Measurements from ENCODE around the gene SORD.
"Not testable (repeated sequence)": the region's sequence is repeated elsewhere in the genome, so short reads cannot be mapped to it uniquely, and the experiment has no call there.

Gene SORD

DNA sequence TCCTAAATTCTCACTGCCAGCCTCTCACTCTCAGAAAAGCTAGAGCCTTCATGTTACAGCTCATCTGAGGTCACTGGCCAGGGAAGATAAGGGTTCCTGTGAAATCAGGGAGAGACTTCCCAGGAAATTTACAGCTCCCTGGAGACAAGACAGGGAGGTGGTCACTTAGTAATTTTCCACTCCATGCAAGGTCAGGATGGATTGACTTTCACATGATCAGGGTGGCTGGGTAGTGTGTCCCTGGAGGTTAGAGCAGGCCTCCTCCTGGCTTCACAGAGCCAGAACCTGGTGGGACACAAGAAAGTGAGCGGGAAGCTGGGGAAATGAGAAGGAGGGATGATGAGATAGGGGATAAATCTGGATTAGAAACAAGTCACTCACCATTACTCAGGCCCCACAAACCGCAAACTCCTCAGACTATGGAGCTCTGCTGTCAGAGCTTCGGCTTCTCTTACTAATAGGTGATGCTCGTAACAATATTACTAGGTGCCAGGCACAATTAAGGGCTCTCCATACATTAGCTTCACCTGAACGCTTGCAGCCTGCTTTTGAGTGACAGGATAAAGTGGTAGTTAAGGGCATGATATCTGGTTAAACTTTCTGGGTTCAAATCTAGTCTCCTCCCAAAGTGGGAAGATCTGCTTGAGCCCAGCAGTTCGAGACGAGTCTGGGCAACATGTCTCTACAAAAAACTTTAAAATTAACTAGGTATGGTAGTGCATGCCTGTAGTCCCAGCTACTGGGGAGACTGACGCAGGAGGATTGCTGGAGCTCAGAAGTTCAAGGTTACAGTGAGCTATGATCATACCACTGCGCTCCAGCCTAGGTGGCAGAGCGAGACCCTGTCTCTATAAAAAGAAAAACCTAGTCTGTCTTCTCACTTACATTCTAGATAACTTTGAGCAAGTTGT lies 66.1 kb downstream of the SORD start:
- no peak for DNase-seq
- intact Hi-C loops (cut with DNase I) = no loop called here

DNA sequence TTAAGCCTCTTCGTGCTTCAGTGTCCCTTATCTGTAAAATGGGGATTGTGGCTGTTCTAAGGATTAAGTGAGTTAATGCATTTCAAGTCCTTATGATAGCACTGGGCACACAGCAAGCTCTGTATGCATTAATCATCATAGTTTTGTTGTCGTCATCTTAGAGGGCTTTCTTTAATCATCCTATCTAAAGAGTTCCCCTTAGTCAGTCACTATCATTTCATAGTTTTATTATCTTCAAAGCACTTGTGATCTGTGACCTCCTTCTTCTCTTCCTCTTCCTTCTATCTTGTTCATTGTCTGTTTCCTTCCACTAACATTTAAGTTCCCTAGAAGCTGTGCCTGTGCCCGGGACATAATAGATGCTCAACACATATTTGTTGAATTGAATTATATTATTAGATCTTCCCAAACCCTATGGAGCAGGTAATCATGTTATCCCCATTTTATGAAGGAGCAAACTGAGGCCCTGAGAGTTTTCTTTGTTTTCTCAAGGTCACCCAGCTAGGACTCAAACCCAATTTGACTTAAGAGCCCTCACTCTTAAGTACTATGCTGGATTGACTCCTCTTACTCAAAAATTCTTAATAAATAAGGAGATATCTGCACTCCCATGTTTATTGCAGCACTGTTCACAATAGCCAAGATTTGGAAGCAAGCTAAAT lies 66.8 kb downstream of the SORD start:
- DNase-seq = no peak
- intact Hi-C loops (cut with DNase I) = no loop called here

DNA sequence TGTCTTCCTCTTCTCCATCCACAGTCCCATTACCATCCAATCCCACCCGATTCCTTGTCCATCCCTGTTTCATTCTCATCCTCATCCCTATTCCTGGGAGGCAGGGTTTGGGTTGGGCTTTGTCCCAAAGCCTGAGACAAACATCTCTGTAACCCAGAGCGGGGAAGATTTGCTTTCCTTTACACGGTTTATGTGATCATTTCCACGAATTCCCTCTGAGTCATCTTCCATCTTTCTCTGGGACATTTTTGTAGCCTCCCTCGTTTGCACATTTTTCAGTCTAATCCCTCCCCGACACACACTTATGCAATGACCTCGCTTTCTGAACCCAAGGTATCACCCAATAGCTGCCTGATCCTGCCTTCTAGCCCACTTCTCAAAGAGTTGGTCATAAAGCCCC lies 68.2 kb downstream of the SORD start:
- DNase-seq = no peak
- intact Hi-C loops (cut with DNase I) = no loop called here

DNA sequence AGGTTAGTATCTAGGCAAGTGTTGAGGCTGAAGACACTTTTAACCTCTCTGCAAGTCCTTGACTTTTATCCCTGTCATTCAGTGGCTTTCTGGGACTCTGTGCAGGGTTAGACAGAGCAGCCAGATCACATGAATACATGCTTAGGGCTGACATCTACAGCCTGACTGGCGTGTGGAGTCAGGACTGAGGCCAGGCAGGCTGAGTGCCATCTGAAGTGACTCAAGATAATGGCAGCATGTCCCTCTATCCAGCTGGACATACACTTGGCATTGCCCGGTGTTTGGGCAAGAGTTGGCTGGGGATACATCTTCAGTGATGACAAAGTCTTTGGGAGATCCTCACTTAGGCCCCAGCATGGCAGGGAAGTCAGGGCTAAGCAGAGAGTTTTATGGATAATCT lies 68.6 kb downstream of the SORD start:
- intact Hi-C loops (cut with DNase I) = no loop called here
- DNase-seq = no peak

DNA sequence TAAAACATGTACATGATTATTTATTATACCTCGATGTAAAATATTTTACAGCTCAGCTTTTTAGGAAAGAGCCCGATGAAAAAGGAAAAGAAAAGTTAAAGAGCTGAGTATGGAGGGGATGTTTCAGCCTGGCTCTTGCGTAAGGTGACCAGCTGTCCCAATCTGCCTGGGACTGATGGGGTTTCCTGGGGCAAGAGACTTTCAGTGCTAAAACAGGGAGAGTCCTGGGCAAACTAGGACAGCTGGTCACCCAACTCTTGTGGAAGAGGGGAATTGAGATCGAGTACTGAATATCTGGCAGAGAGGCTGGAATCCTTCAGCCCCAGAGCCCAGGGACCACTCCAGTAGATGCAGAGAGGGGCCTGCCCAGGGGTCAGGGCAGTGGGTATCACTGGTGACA lies 70.0 kb downstream of the SORD start:
- intact Hi-C loops (cut with DNase I) = no loop called here
- DNase-seq = peak in 1 of 42 donors; percentile 3

DNA sequence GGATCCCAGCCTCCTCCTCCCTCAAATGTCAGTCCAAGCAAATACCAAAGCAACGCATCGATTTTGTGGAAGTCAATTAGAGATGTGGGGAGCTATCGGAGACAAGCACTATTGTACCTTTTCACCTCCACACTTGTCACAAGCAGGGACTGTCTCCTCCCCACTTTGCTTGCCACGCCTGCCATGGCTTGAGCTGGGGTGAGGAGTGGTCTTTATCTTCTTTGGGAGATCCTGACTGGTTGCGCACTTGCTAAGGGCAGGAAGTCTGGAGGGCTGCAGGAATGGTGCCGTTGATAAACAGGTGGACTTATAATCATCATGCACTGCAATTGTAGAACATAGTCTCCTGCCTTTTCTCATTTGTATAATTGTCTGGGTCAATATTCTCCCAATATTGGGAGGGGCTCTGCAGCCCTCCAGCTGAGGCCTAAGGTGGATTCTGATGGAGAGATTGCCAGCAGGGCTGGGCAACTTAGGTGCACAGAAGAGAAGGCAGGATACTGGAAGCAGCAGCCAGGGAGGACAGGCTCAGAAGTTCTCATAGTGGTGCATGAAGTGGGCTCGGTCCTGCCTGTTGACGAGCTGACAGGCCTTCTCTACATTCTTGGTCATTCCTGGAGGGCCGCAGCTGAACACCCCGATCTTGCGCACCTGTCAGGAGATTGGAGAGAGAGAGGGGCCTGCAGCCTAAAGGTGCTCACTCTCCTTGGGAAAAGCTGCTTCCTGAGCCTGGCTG lies 70.8 kb downstream of the SORD start:
- DNase-seq = peak in 2 of 42 donors; percentile 10 to 19
- intact Hi-C loops (cut with DNase I) = no loop called here

DNA sequence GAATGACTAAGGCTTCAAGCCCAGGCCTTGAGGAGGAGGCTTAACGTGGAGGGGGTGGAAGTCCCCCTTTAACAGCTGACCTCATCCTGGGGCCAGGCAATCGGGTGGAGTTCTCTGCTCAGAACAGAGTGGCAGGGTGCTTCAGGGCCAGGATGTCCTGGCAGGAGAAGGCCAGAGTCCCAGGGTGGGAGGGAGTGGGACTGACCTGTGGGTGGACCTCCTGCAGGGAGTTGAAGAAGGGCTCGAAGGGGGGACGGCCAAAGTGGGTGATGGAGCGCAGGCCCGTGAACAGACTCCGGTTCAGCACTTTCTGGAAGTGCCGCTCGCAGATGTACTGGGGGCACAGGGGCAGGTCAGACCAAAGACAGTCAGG lies 71.3 kb downstream of the SORD start:
- intact Hi-C loops (cut with DNase I) = no loop called here
- DNase-seq = peak in 2 of 42 donors; percentile 1 to 22

DNA sequence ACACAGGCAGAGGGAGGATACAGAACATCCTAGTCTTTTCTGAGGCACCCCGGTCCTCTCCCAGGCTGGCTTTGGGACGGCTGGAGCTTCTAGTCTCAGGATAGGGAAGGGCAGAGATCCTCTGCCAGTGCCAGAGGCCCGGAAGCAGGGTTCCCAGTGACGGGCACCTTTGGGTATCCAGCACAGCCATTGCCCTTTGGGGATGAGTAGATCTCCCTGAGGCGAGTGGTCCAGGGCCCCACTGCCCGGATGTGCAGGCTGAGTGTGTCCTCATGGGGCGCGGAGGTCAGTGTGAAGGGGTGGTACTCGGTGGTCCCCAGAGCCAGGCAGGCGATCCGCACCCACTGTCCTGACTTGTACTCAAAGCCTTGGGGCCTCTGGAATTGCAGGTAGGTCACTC lies 72.7 kb downstream of the SORD start:
- intact Hi-C loops (cut with DNase I) = no loop called here
- DNase-seq = peak in 2 of 42 donors; percentile 10 to 14

DNA sequence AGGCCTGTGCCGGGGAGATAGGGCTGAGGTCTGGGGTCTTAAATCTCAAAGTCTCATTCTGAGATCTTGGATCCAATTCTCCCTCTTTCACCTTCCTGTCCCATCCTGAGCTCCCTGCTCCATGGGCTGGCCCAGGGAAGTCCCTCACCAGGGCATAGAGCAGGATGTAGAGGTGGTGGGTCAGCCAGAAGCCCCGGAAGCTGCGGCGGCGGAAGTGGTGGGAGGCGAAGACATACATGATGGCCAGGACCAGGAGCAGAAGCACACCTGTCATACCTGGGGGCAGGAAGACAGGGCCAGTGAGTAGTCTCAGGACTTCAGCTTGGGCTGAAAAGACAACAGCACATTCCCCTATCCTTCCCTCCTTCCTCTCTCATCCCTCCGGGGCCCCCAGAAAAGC lies 74.5 kb downstream of the SORD start:
- DNase-seq = peak in 1 of 42 donors; percentile 14
- intact Hi-C loops (cut with DNase I) = no loop called here

DNA sequence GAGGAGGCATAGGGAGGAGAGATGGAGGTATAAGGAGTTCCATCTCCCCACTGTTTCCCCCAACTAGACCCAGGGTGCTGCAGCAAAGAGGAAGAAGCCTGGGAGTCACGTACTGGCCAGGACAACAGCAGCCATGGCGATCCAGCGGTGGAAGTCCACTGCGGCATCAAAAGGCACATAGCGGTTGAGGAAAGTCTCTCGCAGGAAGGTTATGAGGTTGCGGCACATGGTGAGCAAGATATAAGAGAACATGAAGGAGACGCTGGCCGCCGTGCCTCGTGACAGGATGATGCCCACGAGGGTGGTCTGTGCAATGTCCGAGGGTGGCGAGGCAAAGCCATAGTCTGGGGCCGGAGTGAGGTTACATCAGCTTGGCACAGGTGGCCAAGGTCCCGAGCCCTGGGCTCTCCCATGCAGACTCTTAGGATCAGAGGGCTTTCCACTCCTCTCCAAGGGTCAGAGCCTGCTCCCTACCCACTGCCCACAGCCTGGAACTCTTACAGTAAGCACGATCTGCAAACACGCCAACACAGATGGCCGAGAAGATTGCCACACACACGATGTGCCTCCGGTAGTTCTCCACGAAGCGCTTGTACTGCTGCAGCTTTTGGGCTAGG lies 76.7 kb downstream of the SORD start:
- peak in 1 of 42 donors; percentile 7 for DNase-seq
- intact Hi-C loops (cut with DNase I) = no loop called here

DNA sequence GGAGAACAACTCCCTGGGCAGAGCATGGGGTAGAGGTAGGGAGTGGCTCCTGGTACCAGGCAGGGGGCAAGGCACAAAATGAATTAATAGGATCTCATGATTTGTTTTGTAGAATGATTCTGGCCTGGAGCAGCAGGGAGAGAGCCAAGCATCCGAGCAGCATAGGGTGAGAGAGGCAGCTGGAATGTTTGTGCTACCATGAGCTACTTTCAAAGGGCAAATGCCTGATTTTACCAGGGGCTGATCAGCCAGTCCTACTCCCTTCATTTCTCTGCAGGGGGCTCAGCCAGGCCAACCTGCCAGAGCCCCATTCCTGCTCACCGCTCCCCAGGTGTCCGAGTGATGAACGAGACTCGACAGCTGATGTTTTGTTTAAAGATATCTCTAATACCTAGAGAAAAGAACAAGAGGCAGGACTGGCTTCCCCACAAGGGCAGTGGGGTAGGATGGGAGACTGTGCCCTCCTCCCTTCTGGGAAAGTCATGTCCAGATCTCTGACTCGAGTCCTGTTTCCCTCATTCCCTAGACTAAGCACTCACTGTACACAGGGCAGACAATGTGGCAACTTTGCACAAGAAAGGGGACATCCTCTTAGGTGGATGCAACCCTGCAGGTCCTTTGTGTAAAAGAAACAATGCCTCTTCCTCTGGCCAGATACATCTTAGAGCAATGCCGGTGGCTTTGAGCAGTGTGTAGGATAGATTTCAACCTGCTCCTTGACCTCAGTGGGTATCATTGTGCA lies 78.1 kb downstream of the SORD start:
- DNase-seq = no peak
- intact Hi-C loops (cut with DNase I) = no loop called here

DNA sequence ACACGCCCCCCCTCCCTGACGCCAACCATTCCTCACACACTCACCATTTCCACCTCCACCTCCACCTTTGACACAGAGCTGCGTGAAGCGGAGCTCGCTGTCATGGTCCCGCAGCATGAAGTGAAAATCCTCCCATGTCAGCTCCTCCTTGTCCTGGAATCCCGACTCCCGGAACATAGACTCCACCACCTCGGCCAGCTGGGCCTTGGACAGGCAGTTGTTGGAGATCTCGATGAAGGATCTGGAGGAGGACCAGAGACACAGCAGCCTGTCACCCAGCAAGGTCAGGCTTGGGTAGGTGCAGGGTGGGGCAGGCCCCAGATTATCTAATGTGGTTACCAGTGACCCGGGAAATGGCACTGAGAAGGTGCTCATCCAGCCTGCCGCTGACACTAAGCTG lies 78.8 kb downstream of the SORD start:
- DNase-seq = no peak
- intact Hi-C loops (cut with DNase I) = no loop called here

DNA sequence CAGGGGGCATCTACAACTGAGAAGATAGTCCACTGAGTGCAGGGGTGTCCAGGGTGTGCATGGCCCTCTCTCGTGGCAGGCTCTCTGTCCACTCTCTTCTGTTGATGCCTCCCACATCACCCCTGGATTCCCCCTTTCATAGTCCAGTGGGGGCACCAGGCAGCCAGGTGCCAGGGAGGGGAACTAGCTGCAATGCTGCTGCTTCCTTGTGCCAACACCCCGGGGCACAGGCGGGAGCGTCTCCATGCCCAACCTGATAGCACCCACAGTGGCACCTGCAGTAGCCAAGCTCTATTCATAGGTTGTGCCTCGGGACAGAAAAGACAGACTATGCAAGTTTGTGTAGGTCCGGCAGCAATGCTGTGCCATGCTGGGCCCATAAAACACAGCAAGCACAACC lies 79.2 kb downstream of the SORD start:
- DNase-seq = no peak
- intact Hi-C loops (cut with DNase I) = no loop called here

DNA sequence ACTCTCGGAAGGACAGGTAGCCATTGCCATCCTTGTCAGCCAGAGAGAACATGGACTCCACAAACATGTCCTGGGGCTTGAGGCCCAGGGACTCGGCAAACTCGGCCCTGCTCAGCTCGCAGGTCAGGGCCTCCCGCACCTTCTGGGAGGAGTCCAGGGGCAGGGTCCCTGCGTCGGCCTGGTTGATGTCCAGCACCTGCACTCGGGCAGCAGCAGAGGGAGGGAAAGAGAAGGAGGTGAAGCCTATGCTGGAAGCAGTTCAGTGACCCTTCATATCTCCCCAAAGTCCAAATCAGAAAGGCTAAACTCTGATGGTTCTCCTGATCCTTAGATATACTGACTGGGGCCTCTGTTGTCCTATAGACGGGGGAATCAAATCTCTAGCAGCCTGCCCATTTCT lies 81.2 kb downstream of the SORD start:
- intact Hi-C loops (cut with DNase I); DNase-seq: not testable (repeated sequence)

DNA sequence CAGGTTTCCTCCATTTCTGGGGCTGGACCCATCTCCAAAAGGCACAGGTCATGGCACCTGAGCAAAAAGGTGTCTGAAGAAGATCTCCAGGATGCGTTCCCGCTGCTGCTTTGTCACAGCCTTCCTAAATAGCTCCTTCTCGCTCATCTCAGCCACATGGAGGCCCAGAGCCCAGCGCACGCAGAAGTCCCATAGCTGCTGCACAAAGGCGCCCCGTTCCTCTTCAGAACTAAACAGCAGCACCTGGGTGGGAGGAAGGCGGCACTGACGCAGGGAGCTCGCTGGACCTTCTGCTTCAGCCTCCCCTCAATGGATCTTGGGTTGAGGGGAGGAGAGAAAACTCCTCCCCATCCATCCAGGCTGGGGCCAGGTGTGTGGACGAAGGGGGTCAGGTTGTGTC lies 82.6 kb downstream of the SORD start:
- intact Hi-C loops (cut with DNase I) = no loop called here
- no peak for DNase-seq

DNA sequence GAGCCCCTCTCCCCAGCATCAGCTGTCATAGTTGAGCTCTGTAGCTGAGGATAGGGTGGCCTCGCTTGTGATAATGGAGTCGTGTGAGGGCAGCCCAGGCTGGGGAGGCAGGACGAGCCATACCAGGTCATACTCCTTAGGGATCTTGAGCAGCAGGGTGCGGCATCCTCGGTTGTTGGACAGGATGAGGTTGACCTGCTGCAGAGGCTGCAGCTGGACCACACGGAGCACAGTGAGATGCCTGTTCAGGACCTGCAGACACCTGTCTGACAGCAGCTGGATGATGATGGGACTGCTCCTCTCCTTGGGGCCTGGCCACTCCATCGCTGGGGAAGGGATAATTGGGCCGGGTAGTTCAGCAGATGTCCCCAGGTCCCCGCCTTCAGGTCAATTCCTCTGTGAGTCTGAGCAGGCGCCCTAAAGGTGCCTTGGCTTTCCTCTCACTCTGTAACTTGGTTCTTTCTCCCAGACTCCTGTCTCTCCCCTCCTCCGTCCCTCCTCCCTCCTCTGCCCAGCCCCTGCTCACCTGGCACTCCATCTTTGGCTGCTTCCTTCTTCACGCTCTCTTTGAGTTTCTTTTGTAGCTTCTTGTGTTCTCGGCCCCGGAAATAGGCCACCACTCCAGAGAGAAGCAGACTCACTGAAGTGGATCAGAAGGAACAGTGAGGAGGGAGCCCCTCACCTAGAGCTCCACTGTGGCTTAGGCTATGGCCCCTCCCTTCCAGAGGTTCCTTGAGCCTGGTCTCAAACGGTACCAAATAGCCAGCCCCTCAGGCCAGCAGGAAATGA lies 83.2 kb downstream of the SORD start:
- no peak for DNase-seq
- intact Hi-C loops (cut with DNase I) = no loop called here

DNA sequence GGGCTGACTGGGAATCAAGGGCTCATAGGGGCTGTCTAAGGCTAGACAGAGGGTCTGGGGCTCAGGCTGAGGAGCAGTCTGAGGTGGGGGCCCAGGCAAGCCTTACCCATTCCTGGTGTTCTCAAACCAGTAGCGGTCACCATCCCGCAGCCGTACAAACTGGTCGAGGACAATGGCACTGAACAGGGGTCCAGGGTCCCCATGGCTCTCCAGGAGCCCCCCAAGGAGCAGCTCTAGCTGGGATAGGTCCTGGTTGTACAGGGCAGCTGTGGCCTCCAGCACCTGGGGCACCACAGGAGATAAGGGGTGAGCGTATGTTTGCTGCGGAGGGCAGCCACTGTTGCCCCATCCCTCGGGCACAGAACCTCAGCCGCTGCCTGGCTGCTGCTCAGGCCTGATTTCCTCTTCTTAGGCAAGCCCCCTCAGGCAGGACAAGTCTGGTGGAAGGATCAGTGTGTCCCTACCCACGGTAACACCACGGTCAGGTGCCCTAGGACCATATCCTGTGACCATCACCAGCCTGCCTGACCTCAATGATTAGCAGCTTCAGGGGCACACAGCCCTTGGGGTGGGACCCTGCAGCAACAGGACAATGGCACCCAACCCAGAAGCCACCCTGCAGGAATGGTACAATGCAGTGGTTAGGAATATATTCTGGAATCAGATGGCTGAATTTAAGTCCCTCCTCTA lies 85.1 kb downstream of the SORD start:
- no peak for DNase-seq
- intact Hi-C loops (cut with DNase I) = no loop called here

Data from head of caudate nucleus (tissue), 42 donors.